Neural progenitor cell (in vitro differentiated cells): Measurements from ENCODE around the gene OTOGL.

ENCODE experiments used
- CTCF ChIP-seq: fragments of 200-600 bp; sonication (generic); IDR thresholded peaks from 2 replicates; pipeline ENCODE4 v1.5.1; 2017; ENCODE audit warnings: antibody characterized with exemption, mild to moderate bottlenecking
- EZH2 ChIP-seq: fragments of 200-600 bp; sonication (generic); IDR thresholded peaks from 2 replicates; pipeline ENCODE4 v1.6.1; 2017; ENCODE audit warnings: antibody characterized with exemption, mild to moderate bottlenecking, moderate library complexity

- TF ChIP-seq EZH2 (no peak), CTCF (peak; percentile 19)
Measured at GRCh38 chr12:80068173-80068572, 31.2 kb upstream of the OTOGL start.
